ENCODE measurements around the gene YWHAE. TPM values are rescaled to one million over a fixed set of nuclear protein-coding genes. Genes with fewer than 3 reads are reported as not detected.

YWHAE gene
- total RNA-seq, 4 donors from 2014 or later = 581 to 765 (median 678) TPM

GRCh38 chr17:1431631-1432104, 31.6 kb upstream of the YWHAE start:
- H3K4me1 ChIP-seq = peaks cover 0 to 30% (median 3%) of the 10 kb centered on the region in 4 donors
- no peaks in the 10 kb centered on the region for H3K27me3 ChIP-seq
- peaks cover 0 to 62% (median 13%) of the 10 kb centered on the region in 3 donors for H3K36me3 ChIP-seq
- TF ChIP-seq CTCF (IDR thresholded peaks at IDR 0.05) (no peak), EP300 (IDR thresholded peaks at IDR 0.05) (no peak), POLR2A (IDR thresholded peaks at IDR 0.05) (no peak)
- WGBS, 2 donors = 81 to 88% methylated on average over 2 of the region's 2 CpGs
- no peak overlapping the region for H3K27ac ChIP-seq
- no peak for DNase-seq (ENCODE audit: low spot score in 2 of 2)
- H3K4me3 ChIP-seq = no peak overlapping the region
- no peaks in the 10 kb centered on the region for H3K9me3 ChIP-seq

GRCh38 chr17:1423456-1424135, 23.6 kb upstream of the YWHAE start:
- Histone ChIP-seq H3K27me3 (no peaks in the 10 kb centered on the region), H3K4me1 (peaks cover 0 to 22% (median 0%) of the 10 kb centered on the region in 4 donors), H3K27ac (peak overlapping the region in 3 of 4 donors; percentile 36 to 85 (median 76)), H3K36me3 (peaks cover 0 to 68% (median 0%) of the 10 kb centered on the region in 3 donors), H3K4me3 (no peak overlapping the region), H3K9me3 (no peaks in the 10 kb centered on the region)
- DNase-seq (ENCODE audit: low spot score in 2 of 2) = no peak
- TF ChIP-seq EP300 (IDR thresholded peaks at IDR 0.05) (no peak), CTCF (IDR thresholded peaks at IDR 0.05) (no peak), POLR2A (IDR thresholded peaks at IDR 0.05) (no peak)
- 69 to 74% methylated on average over 10 of the region's 10 CpGs for WGBS, 2 donors

GRCh38 chr17:1422885-1423284, 22.9 kb upstream of the YWHAE start:
- peak in 1 of 2 donors; percentile 65 for TF ChIP-seq EP300 (IDR thresholded peaks at IDR 0.05)
- TF ChIP-seq CTCF (IDR thresholded peaks at IDR 0.05) = no peak
- no peak overlapping the region for H3K4me3 ChIP-seq
- H3K36me3 ChIP-seq = peaks cover 0 to 64% (median 0%) of the 10 kb centered on the region in 3 donors
- no peaks in the 10 kb centered on the region for H3K9me3 ChIP-seq
- no peaks in the 10 kb centered on the region for H3K27me3 ChIP-seq
- peak overlapping the region in 3 of 4 donors; percentile 36 to 85 (median 76) for H3K27ac ChIP-seq
- DNase-seq (ENCODE audit: low spot score in 2 of 2) = no peak
- peaks cover 0 to 22% (median 0%) of the 10 kb centered on the region in 4 donors for H3K4me1 ChIP-seq
- WGBS, 2 donors = 56 to 58% methylated on average over 7 of the region's 7 CpGs

GRCh38 chr17:1421470-1421869, 21.4 kb upstream of the YWHAE start:
- H3K9me3 ChIP-seq = no peaks in the 10 kb centered on the region
- TF ChIP-seq EP300 (IDR thresholded peaks at IDR 0.05) (no peak), POLR2A (IDR thresholded peaks at IDR 0.05) (no peak), CTCF (IDR thresholded peaks at IDR 0.05) (no peak)
- H3K4me3 ChIP-seq = no peak overlapping the region
- H3K36me3 ChIP-seq = peaks cover 0 to 70% (median 0%) of the 10 kb centered on the region in 3 donors
- H3K27ac ChIP-seq = peak overlapping the region in 2 of 4 donors; percentile 76 to 85
- no peak for DNase-seq (ENCODE audit: low spot score in 2 of 2)
- 93 to 94% methylated on average over 11 of the region's 11 CpGs for WGBS, 2 donors
- H3K27me3 ChIP-seq = no peaks in the 10 kb centered on the region
- H3K4me1 ChIP-seq = peaks cover 0 to 22% (median 0%) of the 10 kb centered on the region in 4 donors

- TF ChIP-seq POLR2A (IDR thresholded peaks at IDR 0.05) = no peak
- Histone ChIP-seq H3K36me3 (peaks cover 0 to 74% (median 0%) of the 10 kb centered on the region in 3 donors), H3K4me1 (peaks cover 0 to 22% (median 0%) of the 10 kb centered on the region in 4 donors), H3K27me3 (no peaks in the 10 kb centered on the region), H3K9me3 (no peaks in the 10 kb centered on the region), H3K4me3 (no peak overlapping the region), H3K27ac (peak overlapping the region in 1 of 4 donors; percentile 58)
- no peak for DNase-seq (ENCODE audit: low spot score in 2 of 2)
- 83% methylated on average over 2 of the region's 2 CpGs for WGBS, 2 donors
Observed at GRCh38 chr17:1420981-1421380, 21.0 kb upstream of the YWHAE start.
